Ishikawa (cell line): ENCODE data around the gene NCL.

Experiments
- CREB1 ChIP-seq: IDR thresholded peaks from 2 replicates; pipeline ENCODE4 v1.6.1; 2012; ENCODE audit warnings: low read depth
- EGR1 ChIP-seq: IDR thresholded peaks from 2 replicates; pipeline ENCODE4 v1.6.1; 2012
- EP300 ChIP-seq: IDR thresholded peaks from 2 replicates; pipeline ENCODE4 v1.6.1; 2012; ENCODE audit warnings: borderline replicate concordance
- FOXM1 ChIP-seq: IDR thresholded peaks from 2 replicates; pipeline ENCODE4 v1.6.1; 2012; ENCODE audit warnings: low read depth, borderline replicate concordance
- NFIC ChIP-seq: IDR thresholded peaks from 2 replicates; pipeline ENCODE4 v1.6.1; 2012
- RAD21 ChIP-seq: IDR thresholded peaks from 2 replicates; pipeline ENCODE4 v1.6.1; 2012; ENCODE audit warnings: low read depth
- YY1 ChIP-seq: IDR thresholded peaks from 2 replicates; pipeline ENCODE4 v1.6.1; 2012; ENCODE audit warnings: low read depth
- TF ChIP-seq, protein P1 (sequence below): IDR thresholded peaks from 2 replicates; pipeline ENCODE4 v1.6.1; 2012
- TF ChIP-seq, protein P2 (sequence below): IDR thresholded peaks from 2 replicates; pipeline ENCODE4 v1.6.1; 2012; ENCODE audit warnings: low read depth, mild to moderate bottlenecking

DNA sequence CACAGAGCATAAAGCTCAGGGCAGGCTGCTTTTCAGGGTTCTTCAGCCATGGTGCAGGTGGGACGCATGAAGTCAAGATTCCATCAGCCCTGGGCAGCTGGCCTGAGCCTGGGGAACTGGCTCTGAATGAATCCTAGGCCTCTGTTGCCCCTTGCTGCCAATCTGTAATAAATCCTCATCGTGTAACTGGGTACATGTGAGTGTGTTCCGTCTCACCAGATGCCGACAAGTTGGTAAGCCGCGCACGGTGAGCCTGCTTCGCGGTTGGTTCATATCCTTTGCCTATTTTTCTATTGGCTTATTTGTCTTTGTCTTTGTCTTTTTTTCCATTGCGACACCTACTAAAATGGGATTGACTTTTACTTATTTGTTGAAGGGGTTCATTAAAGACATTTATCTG, 41.1 kb downstream of the NCL start:
- TF ChIP-seq, protein P1, sequence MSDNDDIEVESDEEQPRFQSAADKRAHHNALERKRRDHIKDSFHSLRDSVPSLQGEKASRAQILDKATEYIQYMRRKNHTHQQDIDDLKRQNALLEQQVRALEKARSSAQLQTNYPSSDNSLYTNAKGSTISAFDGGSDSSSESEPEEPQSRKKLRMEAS: no peak
- TF ChIP-seq EGR1 (no peak), CREB1 (no peak), EP300 (no peak), RAD21 (no peak), FOXM1 (no peak), NFIC (no peak), YY1 (no peak)
- TF ChIP-seq, protein P2, sequence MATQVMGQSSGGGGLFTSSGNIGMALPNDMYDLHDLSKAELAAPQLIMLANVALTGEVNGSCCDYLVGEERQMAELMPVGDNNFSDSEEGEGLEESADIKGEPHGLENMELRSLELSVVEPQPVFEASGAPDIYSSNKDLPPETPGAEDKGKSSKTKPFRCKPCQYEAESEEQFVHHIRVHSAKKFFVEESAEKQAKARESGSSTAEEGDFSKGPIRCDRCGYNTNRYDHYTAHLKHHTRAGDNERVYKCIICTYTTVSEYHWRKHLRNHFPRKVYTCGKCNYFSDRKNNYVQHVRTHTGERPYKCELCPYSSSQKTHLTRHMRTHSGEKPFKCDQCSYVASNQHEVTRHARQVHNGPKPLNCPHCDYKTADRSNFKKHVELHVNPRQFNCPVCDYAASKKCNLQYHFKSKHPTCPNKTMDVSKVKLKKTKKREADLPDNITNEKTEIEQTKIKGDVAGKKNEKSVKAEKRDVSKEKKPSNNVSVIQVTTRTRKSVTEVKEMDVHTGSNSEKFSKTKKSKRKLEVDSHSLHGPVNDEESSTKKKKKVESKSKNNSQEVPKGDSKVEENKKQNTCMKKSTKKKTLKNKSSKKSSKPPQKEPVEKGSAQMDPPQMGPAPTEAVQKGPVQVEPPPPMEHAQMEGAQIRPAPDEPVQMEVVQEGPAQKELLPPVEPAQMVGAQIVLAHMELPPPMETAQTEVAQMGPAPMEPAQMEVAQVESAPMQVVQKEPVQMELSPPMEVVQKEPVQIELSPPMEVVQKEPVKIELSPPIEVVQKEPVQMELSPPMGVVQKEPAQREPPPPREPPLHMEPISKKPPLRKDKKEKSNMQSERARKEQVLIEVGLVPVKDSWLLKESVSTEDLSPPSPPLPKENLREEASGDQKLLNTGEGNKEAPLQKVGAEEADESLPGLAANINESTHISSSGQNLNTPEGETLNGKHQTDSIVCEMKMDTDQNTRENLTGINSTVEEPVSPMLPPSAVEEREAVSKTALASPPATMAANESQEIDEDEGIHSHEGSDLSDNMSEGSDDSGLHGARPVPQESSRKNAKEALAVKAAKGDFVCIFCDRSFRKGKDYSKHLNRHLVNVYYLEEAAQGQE: no peak
